Osteocyte (in vitro differentiated cells): ENCODE results near the gene OSBP. TPM values are rescaled to one million over a fixed set of nuclear protein-coding genes. Genes with fewer than 3 reads are reported as not detected.
A peak's percentile ranks its signal among the peaks of the same experiment; 100 is the strongest.

Source experiments
- DNase-seq: peaks from one replicate; pipeline ENCODE4 v3.0.0; 2021; ENCODE audit warnings: mixed read lengths; ENCODE audit not compliant: unreplicated experiment; ENCODE audit errors: extremely low spot score
- H3K27ac Mint-ChIP-seq: one replicate; pipeline ENCODE4 v1.8.0; 2021; ENCODE audit warnings: mild to moderate bottlenecking, mixed read lengths; ENCODE audit not compliant: unreplicated experiment
- H3K27me3 Mint-ChIP-seq: one replicate; pipeline ENCODE4 v1.8.0; 2021; ENCODE audit warnings: mixed read lengths; ENCODE audit not compliant: unreplicated experiment
- H3K36me3 Mint-ChIP-seq: one replicate; pipeline ENCODE4 v1.8.0; 2021; ENCODE audit warnings: mixed read lengths; ENCODE audit not compliant: unreplicated experiment
- H3K4me1 Mint-ChIP-seq: one replicate; pipeline ENCODE4 v1.8.0; 2021; ENCODE audit warnings: mixed read lengths; ENCODE audit not compliant: unreplicated experiment
- H3K4me3 Mint-ChIP-seq: one replicate; pipeline ENCODE4 v1.8.0; 2021; ENCODE audit warnings: mild to moderate bottlenecking, moderate library complexity, mixed read lengths; ENCODE audit not compliant: unreplicated experiment
- H3K9me3 Mint-ChIP-seq: one replicate; pipeline ENCODE4 v1.8.0; 2021; ENCODE audit warnings: mixed read lengths; ENCODE audit not compliant: unreplicated experiment
- long read RNA-seq: library from polyadenylated mRNA; unstranded; transcript quantifications from one replicate; pipeline ENCODE4 v2.0.0, GENCODE V29; 2021
- total RNA-seq: library from RNA; stranded (reverse); gene quantifications from 2 replicates; pipeline ENCODE4 v1.2.1, GENCODE V29; 2021
- TF ChIP-seq, protein P1 (sequence below): fragments of 200-600 bp; sonication (generic); IDR thresholded peaks from 2 replicates; pipeline ENCODE4 v1.5.0; 2021; ENCODE audit warnings: antibody characterized with exemption, mild to moderate bottlenecking, moderate library complexity

The OSBP gene
- total RNA-seq, result 45.7 and 46.0 TPM in 2 replicates
- long read RNA-seq, full-length matches to known transcripts, result 1 of 41 reads
- long read RNA-seq, partial matches to known transcripts, result 39 of 41 reads
- long read RNA-seq, other reads (novel, unspliced or antisense), result 1 of 41 reads

DNA sequence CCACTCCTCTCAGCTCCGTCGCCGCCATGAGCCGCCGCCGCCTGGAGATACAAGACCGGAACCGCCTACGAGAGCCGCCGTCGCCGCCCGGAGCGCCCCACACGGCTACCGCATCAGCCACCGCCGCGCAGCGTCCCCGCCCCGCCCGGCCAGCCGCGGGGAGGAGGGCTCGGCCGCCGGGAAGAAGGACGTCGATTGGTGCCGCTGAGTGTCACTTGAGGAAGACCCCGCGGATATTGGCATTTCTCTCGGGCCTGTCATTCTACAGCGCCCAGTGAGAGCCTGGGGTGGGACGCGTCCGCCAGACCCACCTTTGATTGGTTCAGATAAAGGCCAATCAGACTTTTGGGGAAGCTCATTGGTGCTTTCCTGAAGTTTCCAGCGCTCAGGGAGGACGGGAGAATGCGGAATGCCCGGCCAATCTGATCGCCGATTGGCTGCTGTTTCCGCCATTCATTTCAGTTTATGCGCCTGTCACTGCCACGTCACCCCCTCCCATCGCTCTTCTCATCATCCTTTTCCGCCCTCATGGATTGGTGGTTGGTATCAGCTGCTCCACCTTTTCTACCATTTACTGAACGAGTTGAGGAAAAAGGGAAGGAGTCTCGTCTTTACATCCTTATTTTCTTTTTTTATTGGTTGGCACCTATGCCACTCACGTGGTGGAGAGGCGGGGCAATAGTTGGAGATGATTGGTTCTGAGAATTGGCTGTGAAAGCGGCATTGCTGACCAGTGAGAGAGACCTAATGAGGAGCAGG, at the start of gene OSBP:
Gene OSBP, minus strand, starts transcription at position 138 of the 759 bp plus-strand sequence. Its CDS starts 110 bp downstream, at position 28.
- Mint-ChIP-seq H3K4me1 (peaks cover 41% of the 10 kb centered on the region), H3K27me3 (no peaks in the 10 kb centered on the region), H3K36me3 (peaks cover 2% of the 10 kb centered on the region), H3K27ac (peak within 1 kb of the TSS; percentile 94), H3K9me3 (no peaks in the 10 kb centered on the region), H3K4me3 (peak within 1 kb of the TSS; percentile 94)
- peak; percentile 99 for DNase-seq
- TF ChIP-seq, protein P1, sequence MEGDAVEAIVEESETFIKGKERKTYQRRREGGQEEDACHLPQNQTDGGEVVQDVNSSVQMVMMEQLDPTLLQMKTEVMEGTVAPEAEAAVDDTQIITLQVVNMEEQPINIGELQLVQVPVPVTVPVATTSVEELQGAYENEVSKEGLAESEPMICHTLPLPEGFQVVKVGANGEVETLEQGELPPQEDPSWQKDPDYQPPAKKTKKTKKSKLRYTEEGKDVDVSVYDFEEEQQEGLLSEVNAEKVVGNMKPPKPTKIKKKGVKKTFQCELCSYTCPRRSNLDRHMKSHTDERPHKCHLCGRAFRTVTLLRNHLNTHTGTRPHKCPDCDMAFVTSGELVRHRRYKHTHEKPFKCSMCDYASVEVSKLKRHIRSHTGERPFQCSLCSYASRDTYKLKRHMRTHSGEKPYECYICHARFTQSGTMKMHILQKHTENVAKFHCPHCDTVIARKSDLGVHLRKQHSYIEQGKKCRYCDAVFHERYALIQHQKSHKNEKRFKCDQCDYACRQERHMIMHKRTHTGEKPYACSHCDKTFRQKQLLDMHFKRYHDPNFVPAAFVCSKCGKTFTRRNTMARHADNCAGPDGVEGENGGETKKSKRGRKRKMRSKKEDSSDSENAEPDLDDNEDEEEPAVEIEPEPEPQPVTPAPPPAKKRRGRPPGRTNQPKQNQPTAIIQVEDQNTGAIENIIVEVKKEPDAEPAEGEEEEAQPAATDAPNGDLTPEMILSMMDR, result no peak

- no peak for DNase-seq
- H3K36me3 Mint-ChIP-seq, result peaks cover 50% of the 10 kb centered on the region
These were observed 45.0 kb upstream of the OSBP start for GRCh38 chr11:59660621-59661020.

GRCh38 chr11:59659981-59660380, 44.4 kb upstream of the OSBP start:
- DNase-seq, result no peak
- Mint-ChIP-seq H3K4me3 (no peak overlapping the region), H3K27ac (no peak overlapping the region), H3K36me3 (peaks cover 51% of the 10 kb centered on the region), H3K9me3 (no peaks in the 10 kb centered on the region), H3K27me3 (no peaks in the 10 kb centered on the region), H3K4me1 (peaks cover 9% of the 10 kb centered on the region)
- TF ChIP-seq, protein P1, result no peak

More at GRCh38 chr11:59660621-59661020, 45.0 kb upstream of the OSBP start:
- no peak overlapping the region for H3K27ac Mint-ChIP-seq
- H3K4me3 Mint-ChIP-seq, result no peak overlapping the region
- peaks cover 9% of the 10 kb centered on the region for H3K4me1 Mint-ChIP-seq
- H3K27me3 Mint-ChIP-seq, result no peaks in the 10 kb centered on the region
- H3K9me3 Mint-ChIP-seq, result no peaks in the 10 kb centered on the region
- TF ChIP-seq, protein P1, result no peak

GRCh38 chr11:59658036-59658435, 42.5 kb upstream of the OSBP start:
- TF ChIP-seq, protein P1, result no peak
- Mint-ChIP-seq H3K4me3 (no peak overlapping the region), H3K27ac (no peak overlapping the region), H3K27me3 (no peaks in the 10 kb centered on the region), H3K4me1 (peaks cover 8% of the 10 kb centered on the region), H3K36me3 (peaks cover 48% of the 10 kb centered on the region), H3K9me3 (no peaks in the 10 kb centered on the region)
- no peak for DNase-seq

GRCh38 chr11:59654893-59655292, 39.3 kb upstream of the OSBP start:
- H3K4me1 Mint-ChIP-seq, result no peaks in the 10 kb centered on the region
- H3K36me3 Mint-ChIP-seq, result peaks cover 61% of the 10 kb centered on the region
- no peaks in the 10 kb centered on the region for H3K27me3 Mint-ChIP-seq
- DNase-seq, result no peak
- TF ChIP-seq, protein P1, result no peak
- H3K9me3 Mint-ChIP-seq, result no peaks in the 10 kb centered on the region
- H3K4me3 Mint-ChIP-seq, result no peak overlapping the region
- H3K27ac Mint-ChIP-seq, result no peak overlapping the region
